GM18951 (cell line): ENCODE measurements around the gene KCTD2.

Experiments used
- POLR2A ChIP-seq: IDR thresholded peaks from 4 replicates; pipeline ENCODE4 v1.6.1; 2011; ENCODE audit warnings: mild to moderate bottlenecking; ENCODE audit not compliant: insufficient read length, insufficient read depth; ENCODE audit errors: extremely low read depth
- in situ Hi-C: fragments of 300-500 bp; cut with MboI; formaldehyde crosslinking; loops from one replicate; pipeline ENCODE4 v1.12.0; 2022; ENCODE audit warnings: low sequenced_read_pairs, mixed read lengths, inconsistent platforms; ENCODE audit not compliant: unreplicated experiment

Gene KCTD2

DNA sequence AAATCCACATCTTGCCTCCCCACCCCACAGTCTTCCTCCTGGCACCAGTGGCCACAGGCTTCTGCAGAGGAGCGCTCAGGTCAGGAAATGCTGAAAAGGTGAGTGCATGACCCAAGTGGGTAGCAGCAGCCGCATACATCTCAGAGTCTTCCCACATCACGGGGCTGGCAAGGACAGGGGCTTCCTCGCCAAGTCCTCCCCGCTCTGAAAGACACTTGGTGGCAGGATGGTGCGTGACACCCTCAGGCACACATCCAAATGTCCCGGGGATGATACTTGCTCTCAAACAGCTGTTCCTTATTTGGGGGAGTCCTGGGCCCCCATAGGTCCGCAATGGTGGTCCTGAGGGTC is 32.0 kb downstream of the KCTD2 start:
- in situ Hi-C loops: no loop called here
- TF ChIP-seq POLR2A: no peak

- TF ChIP-seq POLR2A: no peak
- in situ Hi-C loops: no loop called here
Measured at GRCh38 chr17:75081611-75082540, 34.9 kb downstream of the KCTD2 start.

- TF ChIP-seq POLR2A: no peak
- in situ Hi-C loops: no loop called here
Measured at GRCh38 chr17:75082683-75083082, 35.7 kb downstream of the KCTD2 start.

GRCh38 chr17:75084039-75084660 is 37.1 kb downstream of the KCTD2 start:
- in situ Hi-C loops: no loop called here
- no peak for TF ChIP-seq POLR2A

- in situ Hi-C loops: no loop called here
- no peak for TF ChIP-seq POLR2A
Measured at GRCh38 chr17:75086496-75087181, 39.6 kb downstream of the KCTD2 start.

GRCh38 chr17:75087182-75087557 is 40.1 kb downstream of the KCTD2 start:
- TF ChIP-seq POLR2A: no peak
- in situ Hi-C loops: no loop called here

GRCh38 chr17:75087558-75088453 is 40.8 kb downstream of the KCTD2 start, which contains the start of gene SLC16A5:
TSS of gene SLC16A5 (plus strand) at chr17:75087954. CDS start at chr17:75093637, 5,683 bp downstream.
- in situ Hi-C loops: no loop called here
- TF ChIP-seq POLR2A: peak; percentile 60

- TF ChIP-seq POLR2A: no peak
Measured at GRCh38 chr17:75088465-75089417, 41.7 kb downstream of the KCTD2 start.

GRCh38 chr17:75090871-75091854 is 44.1 kb downstream of the KCTD2 start:
- in situ Hi-C loops: no loop called here
- no peak for TF ChIP-seq POLR2A

More at GRCh38 chr17:75088465-75089417, 41.7 kb downstream of the KCTD2 start:
- in situ Hi-C loops: no loop called here

DNA sequence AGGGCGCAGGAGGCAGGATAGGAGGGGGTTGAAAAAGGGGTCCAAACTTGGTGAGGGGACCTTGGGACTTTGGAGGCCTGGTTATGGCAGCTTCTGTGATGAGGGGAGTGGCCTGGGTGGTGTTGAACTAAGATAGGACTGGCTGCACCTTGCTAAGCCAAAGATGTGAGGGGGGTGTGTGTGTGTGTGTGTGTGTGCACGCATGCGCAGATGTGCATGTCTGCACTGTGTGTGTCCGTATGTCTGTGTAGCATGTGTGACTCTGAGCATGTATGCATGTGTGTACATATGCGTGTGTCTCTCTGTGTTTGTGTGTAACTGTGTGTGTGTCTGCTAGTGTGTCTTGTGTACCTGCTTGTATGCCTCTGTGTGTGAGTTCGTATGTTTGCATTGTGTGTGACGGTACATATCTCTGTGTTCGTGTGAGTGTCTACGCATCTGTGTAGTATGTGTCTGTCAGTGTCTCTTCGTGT is 44.9 kb downstream of the KCTD2 start:
- TF ChIP-seq POLR2A: no peak
- in situ Hi-C loops: no loop called here
